DND-41 (cell line): ENCODE results near the gene ITSN1.
"Not testable (repeated sequence)": the region's sequence is repeated elsewhere in the genome, so short reads cannot be mapped to it uniquely, and the experiment has no call there.

Experiments
- CTCF ChIP-seq: IDR thresholded peaks from 2 replicates; pipeline ENCODE4 v1.5.1; 2012; ENCODE audit warnings: borderline replicate concordance, low read length, moderate library complexity, mild to moderate bottlenecking; ENCODE audit not compliant: poor library complexity, severe bottlenecking; ENCODE audit errors: extremely low read depth
- EZH2 ChIP-seq: IDR thresholded peaks from 3 replicates; pipeline ENCODE4 v1.6.1; 2012; ENCODE audit warnings: borderline replicate concordance, low read depth, mild to moderate bottlenecking, moderate library complexity, low read length, inconsistent platforms; ENCODE audit not compliant: severe bottlenecking

- TF ChIP-seq CTCF, EZH2: not testable (repeated sequence)
Observed at GRCh38 chr21:33729139-33729538, 86.8 kb downstream of the ITSN1 start.
